HEK293 (cell line): ENCODE data around the gene MS4A5.

Source experiments
- BCL11A ChIP-seq: fragments of 450-650 bp; formaldehyde crosslinking; IDR thresholded peaks from 2 replicates; pipeline ENCODE4 v1.5.1; 2016; ENCODE audit warnings: low read depth, missing biosample characterization, missing genetic modification characterization
- ZFP3 ChIP-seq: fragments of 450-650 bp; formaldehyde crosslinking; IDR thresholded peaks from 2 replicates; pipeline ENCODE4 v1.5.1; 2016; ENCODE audit warnings: low read depth, missing biosample characterization, missing genetic modification characterization
- ZNF223 ChIP-seq: fragments of 450-650 bp; formaldehyde crosslinking; IDR thresholded peaks from 2 replicates; pipeline ENCODE4 v1.5.1; 2016; ENCODE audit warnings: missing biosample characterization, missing genetic modification characterization
- ZNF239 ChIP-seq: fragments of 450-650 bp; formaldehyde crosslinking; IDR thresholded peaks from 2 replicates; pipeline ENCODE4 v1.5.1; 2016; ENCODE audit warnings: missing biosample characterization, missing genetic modification characterization
- ZNF423 ChIP-seq: fragments of 450-650 bp; formaldehyde crosslinking; IDR thresholded peaks from 2 replicates; pipeline ENCODE4 v1.5.1; 2016; ENCODE audit warnings: missing biosample characterization, missing genetic modification characterization
- TF ChIP-seq, protein P1 (sequence below): fragments of 450-650 bp; formaldehyde crosslinking; IDR thresholded peaks from 2 replicates; pipeline ENCODE4 v1.5.1; 2016; ENCODE audit warnings: missing biosample characterization, missing genetic modification characterization, low read depth
- TF ChIP-seq, protein P2 (sequence below): fragments of 450-650 bp; formaldehyde crosslinking; IDR thresholded peaks from 2 replicates; pipeline ENCODE4 v1.5.1; 2016; ENCODE audit warnings: missing biosample characterization, missing genetic modification characterization
- TF ChIP-seq, protein P3 (sequence below): fragments of 450-650 bp; formaldehyde crosslinking; IDR thresholded peaks from 2 replicates; pipeline ENCODE4 v1.5.1; 2016; ENCODE audit warnings: missing biosample characterization, missing genetic modification characterization
- TF ChIP-seq, protein P4 (sequence below): fragments of 450-650 bp; IDR thresholded peaks from 2 replicates; pipeline ENCODE4 v1.5.1; 2018; ENCODE audit warnings: missing biosample characterization, mild to moderate bottlenecking, missing genetic modification characterization

DNA sequence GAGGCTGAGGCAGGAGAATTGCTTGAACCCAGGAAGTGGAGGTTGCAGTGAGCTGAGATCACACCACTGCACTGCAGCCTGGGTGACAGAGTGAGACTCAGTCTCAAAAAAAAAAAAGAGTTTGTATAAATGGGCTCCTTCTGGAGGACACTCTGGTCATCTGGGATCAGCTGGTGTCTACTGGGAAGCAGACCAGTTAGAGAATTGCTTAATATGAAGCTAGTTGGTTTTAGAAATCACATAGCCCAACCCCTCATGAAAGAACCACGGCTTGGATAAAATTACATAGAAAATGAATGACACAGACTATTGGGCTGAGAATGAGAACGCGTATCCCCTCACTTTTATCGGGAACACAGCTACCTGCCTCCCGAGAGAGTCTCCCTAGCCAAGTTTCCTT is 36.4 kb upstream of the MS4A5 start:
- TF ChIP-seq, protein P1, sequence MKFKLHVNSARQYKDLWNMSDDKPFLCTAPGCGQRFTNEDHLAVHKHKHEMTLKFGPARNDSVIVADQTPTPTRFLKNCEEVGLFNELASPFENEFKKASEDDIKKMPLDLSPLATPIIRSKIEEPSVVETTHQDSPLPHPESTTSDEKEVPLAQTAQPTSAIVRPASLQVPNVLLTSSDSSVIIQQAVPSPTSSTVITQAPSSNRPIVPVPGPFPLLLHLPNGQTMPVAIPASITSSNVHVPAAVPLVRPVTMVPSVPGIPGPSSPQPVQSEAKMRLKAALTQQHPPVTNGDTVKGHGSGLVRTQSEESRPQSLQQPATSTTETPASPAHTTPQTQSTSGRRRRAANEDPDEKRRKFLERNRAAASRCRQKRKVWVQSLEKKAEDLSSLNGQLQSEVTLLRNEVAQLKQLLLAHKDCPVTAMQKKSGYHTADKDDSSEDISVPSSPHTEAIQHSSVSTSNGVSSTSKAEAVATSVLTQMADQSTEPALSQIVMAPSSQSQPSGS (tag by site-specific recombination) = no peak
- TF ChIP-seq, protein P2, sequence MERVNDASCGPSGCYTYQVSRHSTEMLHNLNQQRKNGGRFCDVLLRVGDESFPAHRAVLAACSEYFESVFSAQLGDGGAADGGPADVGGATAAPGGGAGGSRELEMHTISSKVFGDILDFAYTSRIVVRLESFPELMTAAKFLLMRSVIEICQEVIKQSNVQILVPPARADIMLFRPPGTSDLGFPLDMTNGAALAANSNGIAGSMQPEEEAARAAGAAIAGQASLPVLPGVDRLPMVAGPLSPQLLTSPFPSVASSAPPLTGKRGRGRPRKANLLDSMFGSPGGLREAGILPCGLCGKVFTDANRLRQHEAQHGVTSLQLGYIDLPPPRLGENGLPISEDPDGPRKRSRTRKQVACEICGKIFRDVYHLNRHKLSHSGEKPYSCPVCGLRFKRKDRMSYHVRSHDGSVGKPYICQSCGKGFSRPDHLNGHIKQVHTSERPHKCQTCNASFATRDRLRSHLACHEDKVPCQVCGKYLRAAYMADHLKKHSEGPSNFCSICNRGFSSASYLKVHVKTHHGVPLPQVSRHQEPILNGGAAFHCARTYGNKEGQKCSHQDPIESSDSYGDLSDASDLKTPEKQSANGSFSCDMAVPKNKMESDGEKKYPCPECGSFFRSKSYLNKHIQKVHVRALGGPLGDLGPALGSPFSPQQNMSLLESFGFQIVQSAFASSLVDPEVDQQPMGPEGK (tag by site-specific recombination) = no peak
- TF ChIP-seq ZFP3 (tag by site-specific recombination) = no peak
- TF ChIP-seq, protein P3, sequence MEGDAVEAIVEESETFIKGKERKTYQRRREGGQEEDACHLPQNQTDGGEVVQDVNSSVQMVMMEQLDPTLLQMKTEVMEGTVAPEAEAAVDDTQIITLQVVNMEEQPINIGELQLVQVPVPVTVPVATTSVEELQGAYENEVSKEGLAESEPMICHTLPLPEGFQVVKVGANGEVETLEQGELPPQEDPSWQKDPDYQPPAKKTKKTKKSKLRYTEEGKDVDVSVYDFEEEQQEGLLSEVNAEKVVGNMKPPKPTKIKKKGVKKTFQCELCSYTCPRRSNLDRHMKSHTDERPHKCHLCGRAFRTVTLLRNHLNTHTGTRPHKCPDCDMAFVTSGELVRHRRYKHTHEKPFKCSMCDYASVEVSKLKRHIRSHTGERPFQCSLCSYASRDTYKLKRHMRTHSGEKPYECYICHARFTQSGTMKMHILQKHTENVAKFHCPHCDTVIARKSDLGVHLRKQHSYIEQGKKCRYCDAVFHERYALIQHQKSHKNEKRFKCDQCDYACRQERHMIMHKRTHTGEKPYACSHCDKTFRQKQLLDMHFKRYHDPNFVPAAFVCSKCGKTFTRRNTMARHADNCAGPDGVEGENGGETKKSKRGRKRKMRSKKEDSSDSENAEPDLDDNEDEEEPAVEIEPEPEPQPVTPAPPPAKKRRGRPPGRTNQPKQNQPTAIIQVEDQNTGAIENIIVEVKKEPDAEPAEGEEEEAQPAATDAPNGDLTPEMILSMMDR (tag by site-specific recombination) = no peak
- TF ChIP-seq, protein P4, sequence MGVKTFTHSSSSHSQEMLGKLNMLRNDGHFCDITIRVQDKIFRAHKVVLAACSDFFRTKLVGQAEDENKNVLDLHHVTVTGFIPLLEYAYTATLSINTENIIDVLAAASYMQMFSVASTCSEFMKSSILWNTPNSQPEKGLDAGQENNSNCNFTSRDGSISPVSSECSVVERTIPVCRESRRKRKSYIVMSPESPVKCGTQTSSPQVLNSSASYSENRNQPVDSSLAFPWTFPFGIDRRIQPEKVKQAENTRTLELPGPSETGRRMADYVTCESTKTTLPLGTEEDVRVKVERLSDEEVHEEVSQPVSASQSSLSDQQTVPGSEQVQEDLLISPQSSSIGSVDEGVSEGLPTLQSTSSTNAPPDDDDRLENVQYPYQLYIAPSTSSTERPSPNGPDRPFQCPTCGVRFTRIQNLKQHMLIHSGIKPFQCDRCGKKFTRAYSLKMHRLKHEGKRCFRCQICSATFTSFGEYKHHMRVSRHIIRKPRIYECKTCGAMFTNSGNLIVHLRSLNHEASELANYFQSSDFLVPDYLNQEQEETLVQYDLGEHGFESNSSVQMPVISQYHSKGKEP (tag by site-specific recombination) = no peak
- TF ChIP-seq ZNF239 (tag by site-specific recombination) = no peak
- no peak for TF ChIP-seq ZNF223 (tag by site-specific recombination)
- TF ChIP-seq BCL11A (tag by site-specific recombination) = no peak
- no peak for TF ChIP-seq ZNF423 (tag by site-specific recombination)
